Prostate gland (tissue), 2 donors: Measurements from ENCODE around the gene TCERG1L.

Source experiments
- POLR2A ChIP-seq: fragments of 450-650 bp; IDR thresholded peaks from one replicate; pipeline ENCODE4 v1.6.1; 2016; ENCODE audit warnings: antibody characterized with exemption, mild to moderate bottlenecking
- TF ChIP-seq, protein P1 (sequence below), 4 experiments: fragments of 200-600 bp in 2 of 4; fragments of 450-650 bp in 2 of 4; sonication (generic) in 2 of 4; IDR thresholded peaks; 1 replicate in 3 of 4; 2 replicates in 1 of 4; pipeline ENCODE4 v1.5.1; 2016 to 2019; ENCODE audit warnings: antibody characterized with exemption in 4 of 4, mild to moderate bottlenecking in 2 of 4, moderate library complexity in 2 of 4

DNA sequence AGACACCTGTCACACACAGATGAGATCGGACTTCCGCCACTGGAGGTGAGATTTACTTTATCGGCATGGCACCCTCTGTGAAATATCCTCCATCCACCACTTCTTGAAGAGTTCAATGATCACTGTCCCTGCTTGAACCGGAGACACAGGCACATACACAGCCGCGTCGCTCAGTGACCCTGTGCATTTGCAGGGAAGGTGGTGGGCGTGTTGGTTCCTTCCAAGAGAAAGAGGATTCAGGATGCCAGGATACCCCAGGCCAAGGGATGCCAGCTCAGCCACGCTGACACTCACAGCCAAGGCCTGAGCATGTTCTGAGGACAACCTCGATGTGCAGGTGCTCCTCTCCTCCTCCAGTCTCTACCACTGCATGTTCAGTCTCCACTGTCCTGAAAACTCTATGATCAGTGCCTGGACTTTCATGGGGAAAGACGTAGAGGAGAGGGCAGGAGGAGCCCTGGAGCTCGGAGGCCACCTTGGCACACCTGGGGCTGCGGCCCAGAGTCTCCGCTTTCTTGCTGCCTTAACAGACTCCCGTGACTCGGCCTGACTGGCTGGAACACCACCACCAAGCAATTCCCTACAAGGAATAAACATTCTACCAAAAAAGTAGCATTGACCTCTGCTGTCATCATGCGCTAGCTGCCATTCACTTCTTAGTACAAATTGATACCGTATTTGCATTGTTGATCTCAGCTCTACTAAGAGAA is 115.2 kb downstream of the TCERG1L start:
- TF ChIP-seq, protein P1, sequence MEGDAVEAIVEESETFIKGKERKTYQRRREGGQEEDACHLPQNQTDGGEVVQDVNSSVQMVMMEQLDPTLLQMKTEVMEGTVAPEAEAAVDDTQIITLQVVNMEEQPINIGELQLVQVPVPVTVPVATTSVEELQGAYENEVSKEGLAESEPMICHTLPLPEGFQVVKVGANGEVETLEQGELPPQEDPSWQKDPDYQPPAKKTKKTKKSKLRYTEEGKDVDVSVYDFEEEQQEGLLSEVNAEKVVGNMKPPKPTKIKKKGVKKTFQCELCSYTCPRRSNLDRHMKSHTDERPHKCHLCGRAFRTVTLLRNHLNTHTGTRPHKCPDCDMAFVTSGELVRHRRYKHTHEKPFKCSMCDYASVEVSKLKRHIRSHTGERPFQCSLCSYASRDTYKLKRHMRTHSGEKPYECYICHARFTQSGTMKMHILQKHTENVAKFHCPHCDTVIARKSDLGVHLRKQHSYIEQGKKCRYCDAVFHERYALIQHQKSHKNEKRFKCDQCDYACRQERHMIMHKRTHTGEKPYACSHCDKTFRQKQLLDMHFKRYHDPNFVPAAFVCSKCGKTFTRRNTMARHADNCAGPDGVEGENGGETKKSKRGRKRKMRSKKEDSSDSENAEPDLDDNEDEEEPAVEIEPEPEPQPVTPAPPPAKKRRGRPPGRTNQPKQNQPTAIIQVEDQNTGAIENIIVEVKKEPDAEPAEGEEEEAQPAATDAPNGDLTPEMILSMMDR (IDR thresholded peaks at IDR 0.05): no peak
- TF ChIP-seq POLR2A: no peak
